GM12872 (cell line): Measurements from ENCODE around the gene SPATA19.

Experiments used
- TF ChIP-seq, protein P1 (sequence below): IDR thresholded peaks from 3 replicates; pipeline ENCODE4 v1.5.1; 2011; ENCODE audit warnings: low read depth, mild to moderate bottlenecking, low read length, moderate library complexity; ENCODE audit not compliant: insufficient read depth

SPATA19 gene

DNA sequence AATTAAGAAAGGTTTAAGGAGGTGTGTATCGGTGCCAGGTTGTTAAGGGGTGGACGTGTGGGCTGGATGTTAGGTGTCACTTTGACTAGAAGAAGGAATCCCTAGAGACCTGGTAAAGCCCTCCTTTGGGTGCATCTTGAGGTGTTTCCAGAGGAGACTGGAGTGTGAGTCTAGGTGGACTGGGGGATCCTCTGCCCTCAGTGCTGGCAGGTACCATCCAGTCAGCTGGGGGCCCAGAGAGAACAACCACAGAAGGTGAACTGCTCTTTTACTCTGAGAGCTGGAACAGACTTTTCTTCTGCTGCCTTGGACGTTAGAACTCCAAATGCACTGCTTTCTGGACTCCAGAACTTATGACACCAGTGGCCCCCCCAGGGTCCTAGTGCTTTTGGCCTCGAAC, 44.0 kb downstream of the SPATA19 start:
- TF ChIP-seq, protein P1, sequence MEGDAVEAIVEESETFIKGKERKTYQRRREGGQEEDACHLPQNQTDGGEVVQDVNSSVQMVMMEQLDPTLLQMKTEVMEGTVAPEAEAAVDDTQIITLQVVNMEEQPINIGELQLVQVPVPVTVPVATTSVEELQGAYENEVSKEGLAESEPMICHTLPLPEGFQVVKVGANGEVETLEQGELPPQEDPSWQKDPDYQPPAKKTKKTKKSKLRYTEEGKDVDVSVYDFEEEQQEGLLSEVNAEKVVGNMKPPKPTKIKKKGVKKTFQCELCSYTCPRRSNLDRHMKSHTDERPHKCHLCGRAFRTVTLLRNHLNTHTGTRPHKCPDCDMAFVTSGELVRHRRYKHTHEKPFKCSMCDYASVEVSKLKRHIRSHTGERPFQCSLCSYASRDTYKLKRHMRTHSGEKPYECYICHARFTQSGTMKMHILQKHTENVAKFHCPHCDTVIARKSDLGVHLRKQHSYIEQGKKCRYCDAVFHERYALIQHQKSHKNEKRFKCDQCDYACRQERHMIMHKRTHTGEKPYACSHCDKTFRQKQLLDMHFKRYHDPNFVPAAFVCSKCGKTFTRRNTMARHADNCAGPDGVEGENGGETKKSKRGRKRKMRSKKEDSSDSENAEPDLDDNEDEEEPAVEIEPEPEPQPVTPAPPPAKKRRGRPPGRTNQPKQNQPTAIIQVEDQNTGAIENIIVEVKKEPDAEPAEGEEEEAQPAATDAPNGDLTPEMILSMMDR: no peak

DNA sequence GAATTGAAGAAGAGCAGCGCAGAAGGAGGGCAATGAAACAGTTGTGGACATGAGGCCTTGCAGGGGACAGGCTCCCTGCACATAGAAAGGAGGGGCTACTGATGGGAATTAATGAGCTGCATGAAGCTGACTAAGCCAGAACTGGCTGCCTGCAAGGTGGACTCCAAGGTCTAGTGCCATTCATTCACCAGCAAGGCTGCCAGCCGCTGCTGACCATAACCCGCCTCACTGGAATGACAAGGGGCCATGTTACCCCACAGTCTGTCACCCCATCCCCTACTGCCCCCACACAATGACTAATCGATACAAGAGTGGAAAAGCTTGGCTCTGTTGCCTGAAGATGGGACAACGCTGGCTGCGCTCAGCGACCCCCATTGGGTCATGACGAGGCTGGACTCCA, 44.6 kb downstream of the SPATA19 start:
- TF ChIP-seq, protein P1: no peak

DNA sequence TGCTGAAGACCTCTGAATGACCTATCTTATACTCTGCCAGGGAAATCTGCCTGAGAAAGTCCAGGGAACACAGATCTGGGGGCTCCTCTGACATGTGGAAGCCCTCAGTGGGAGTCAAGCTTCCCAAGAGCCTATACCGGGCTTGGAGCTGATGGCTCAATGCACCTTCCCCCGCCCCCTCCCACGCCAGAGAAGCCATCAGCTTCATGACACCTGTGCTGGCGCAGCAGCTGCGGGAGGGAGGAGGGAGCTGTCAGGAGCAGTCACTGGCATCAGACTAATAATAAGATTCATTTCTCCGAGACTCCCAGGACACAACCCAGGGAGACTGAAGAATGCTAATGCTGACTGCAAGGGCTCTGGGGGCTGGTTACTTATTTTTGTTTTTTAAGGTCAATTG, 47.8 kb downstream of the SPATA19 start:
- TF ChIP-seq, protein P1: no peak

DNA sequence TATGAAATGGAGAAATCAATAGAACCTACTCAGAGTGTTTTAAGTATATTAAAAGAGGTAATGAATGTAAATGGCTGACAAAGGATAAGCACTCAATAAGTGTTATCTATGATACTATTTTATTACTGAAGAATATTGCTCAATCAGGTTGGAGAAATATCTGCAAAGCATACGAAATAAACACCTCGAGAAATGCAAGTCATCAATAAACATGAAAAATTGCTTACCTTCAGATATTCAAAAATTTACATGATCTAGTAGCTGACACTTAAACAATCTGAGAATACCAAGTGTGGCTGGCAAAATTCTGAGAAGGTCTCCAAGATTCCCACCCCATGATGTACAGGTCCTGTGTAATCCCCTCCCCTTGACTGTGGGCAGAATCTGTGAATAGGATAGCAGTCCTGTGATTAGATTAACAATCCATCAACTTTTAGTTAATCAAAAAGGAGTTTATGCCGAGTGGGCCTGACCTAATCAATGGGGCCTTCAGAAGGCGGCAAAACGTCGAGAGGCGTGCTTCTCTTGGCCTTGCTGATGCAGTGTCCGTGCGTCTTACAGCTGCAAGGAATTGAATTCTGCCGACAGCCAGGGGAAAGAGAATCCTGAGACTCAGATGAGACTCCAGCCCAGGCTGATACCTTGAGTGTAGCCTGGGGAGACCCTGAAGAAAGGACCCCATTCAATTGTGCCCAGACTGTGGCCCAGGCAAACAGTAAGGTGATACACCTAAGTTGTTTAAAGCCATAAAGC, 49.1 kb downstream of the SPATA19 start:
- TF ChIP-seq, protein P1: no peak

DNA sequence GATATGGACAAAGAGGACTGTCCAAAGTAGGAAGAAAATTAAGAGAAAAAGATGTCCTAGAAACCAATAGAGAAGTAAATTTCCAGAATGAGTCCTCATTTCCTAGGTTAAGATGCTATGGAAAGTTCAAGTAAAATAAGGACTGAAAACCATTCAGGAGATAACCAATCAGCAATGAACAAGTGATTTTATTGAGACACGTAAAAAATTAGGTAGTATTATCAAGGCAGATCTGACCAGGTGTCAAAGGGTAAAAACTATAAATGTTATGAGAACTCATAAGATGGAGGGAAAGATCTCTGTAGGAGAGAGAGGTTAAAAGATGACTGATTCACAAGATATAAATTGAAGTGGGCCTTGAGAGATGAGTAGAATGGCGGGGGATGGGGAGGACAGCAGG, 50.2 kb downstream of the SPATA19 start:
- TF ChIP-seq, protein P1: no peak

DNA sequence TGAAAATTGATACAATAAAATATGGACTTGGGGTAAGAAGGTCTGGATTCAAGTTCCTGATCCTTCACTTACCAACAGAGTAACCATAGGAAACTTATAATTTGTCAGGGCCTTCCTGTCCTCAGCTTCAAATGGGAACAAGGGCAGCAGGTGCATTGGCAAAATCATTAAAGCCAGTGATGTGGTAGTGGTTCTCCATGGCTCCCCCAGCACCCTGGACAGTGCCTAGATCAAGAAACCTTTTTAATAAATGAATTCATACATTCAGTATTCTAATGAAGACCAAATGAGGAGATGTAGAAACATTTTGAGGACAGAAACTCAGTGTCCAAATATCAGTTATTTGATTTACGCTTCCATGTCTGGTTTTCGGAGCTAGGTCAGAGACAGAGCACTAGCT, 51.1 kb downstream of the SPATA19 start:
- TF ChIP-seq, protein P1: no peak

DNA sequence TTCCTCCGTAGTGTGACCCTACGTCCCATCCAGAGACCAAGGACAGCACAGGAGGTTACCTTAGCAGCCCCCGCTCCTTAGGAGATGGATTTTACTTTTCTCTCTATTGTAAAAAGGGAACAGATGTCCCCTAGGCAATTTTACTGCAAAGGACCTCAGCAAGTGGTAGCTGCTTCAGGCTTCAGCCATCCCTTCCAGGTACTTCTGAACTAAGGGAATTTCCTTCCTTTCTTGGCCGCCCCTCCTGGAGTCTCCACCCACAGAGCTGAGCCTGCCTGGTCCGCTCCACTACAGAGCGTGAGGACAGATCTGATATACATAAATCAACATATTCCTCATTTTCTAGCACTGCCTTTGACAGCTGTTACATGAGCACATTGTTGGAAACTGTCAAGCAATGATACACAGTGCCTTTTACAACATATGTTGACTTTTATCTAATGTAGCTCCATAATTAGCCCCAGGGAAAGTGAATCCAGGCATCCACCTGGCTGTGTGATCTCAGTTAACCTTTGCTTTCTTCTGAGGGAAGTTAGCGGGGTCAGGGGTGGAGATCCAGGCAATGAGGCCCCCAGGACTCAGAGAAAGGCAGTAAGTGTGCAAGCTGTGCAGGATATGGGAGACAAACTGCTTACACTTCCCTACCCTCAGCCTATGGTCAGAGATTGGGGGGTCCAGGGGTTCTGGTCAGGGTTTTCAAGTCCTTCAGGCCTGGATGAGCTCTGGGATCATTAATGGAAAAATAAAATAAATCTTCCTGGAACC, 51.9 kb downstream of the SPATA19 start:
- TF ChIP-seq, protein P1: no peak
